Measurements from ENCODE around the gene SPAST. TPM values are rescaled to one million over a fixed set of nuclear protein-coding genes. Genes with fewer than 3 reads are reported as not detected.
"Not testable (repeated sequence)": the region's sequence is repeated elsewhere in the genome, so short reads cannot be mapped to it uniquely, and the experiment has no call there.

Gene SPAST
- total and polyA plus RNA-seq, 10 donors, result 4.2 to 28.5 (median 20.0) TPM

DNA sequence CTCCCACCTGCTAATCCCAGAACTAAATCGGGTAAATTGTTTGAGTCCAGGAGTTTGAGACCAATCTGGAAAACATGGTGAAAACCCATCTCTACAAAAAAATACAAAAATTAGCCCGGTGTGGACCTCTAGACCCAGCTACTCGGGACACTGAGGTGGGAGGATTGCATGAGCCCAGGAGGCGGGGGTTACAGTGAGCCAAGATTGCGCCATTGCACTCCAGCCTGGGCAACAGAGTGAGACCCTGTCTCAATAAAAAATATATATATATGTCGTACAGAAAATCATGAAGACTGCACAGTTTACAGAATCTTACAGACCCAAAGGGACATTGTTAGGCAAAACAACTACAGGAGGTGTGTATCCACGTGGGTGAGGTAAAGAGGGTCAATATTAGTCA, 19.8 kb upstream of the SPAST start:
- 79 to 90% (median 81%) methylated on average over 7 of the region's 7 CpGs for WGBS, 5 donors
- no peaks in the 10 kb centered on the region for H3K9me3 ChIP-seq
- H3K4me1 ChIP-seq, result peaks cover 0 to 16% (median 13%) of the 10 kb centered on the region in 6 donors
- H3K27ac ChIP-seq, result no peak overlapping the region
- TF ChIP-seq POLR2A (IDR thresholded peaks at IDR 0.05) (no peak), POLR2AphosphoS5 (IDR thresholded peaks at IDR 0.05) (no peak)
- TF ChIP-seq, protein P1, sequence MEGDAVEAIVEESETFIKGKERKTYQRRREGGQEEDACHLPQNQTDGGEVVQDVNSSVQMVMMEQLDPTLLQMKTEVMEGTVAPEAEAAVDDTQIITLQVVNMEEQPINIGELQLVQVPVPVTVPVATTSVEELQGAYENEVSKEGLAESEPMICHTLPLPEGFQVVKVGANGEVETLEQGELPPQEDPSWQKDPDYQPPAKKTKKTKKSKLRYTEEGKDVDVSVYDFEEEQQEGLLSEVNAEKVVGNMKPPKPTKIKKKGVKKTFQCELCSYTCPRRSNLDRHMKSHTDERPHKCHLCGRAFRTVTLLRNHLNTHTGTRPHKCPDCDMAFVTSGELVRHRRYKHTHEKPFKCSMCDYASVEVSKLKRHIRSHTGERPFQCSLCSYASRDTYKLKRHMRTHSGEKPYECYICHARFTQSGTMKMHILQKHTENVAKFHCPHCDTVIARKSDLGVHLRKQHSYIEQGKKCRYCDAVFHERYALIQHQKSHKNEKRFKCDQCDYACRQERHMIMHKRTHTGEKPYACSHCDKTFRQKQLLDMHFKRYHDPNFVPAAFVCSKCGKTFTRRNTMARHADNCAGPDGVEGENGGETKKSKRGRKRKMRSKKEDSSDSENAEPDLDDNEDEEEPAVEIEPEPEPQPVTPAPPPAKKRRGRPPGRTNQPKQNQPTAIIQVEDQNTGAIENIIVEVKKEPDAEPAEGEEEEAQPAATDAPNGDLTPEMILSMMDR (IDR thresholded peaks at IDR 0.05 in 8 of 11, conservative IDR thresholded peaks at IDR 0.05 in 3 of 11), result no peak
- no peaks in the 10 kb centered on the region for H3K36me3 ChIP-seq
- no peak overlapping the region for H3K4me3 ChIP-seq
- no peaks in the 10 kb centered on the region for H3K27me3 ChIP-seq (replicated peaks in 1 of 7)
- no peak for DNase-seq
- intact Hi-C loops (cut with DNase I; ENCODE audit: low total_unique reads), result no loop called here

DNA sequence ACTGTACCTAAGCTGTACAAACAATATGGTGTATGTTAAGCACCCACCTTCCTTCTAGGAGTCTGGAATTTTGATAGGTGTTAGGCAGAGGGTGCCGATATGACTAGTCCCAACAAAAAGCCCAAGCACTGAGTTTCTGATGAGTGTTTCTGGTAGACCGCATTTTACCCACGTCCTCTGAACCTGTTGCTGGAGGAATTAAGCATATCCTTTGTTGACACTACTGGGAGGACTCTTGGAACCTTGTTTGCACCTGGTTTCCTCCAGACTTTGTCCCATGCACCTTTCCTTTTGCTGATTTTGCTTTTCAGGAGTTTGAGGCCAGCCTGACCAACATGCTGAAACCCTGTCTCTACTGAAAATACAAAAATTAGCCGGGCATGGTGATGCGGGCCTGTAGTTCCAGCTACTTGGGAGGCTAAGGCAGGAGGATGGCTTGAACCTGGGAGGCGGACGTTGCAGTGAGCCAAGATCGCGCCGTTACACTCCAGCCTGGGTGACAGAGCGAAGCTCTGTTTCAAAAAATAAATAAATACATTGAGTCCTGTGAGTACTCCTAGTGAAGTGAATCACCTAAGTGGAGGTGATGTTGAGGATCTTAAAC, 11.4 kb upstream of the SPAST start:
- Histone ChIP-seq H3K4me3 (no peak overlapping the region), H3K9me3 (no peaks in the 10 kb centered on the region), H3K36me3 (no peaks in the 10 kb centered on the region), H3K27ac (no peak overlapping the region), H3K4me1 (no peaks in the 10 kb centered on the region), H3K27me3 (replicated peaks in 1 of 7) (no peaks in the 10 kb centered on the region)
- WGBS, 5 donors, result 94 to 96% (median 95%) methylated on average over 11 of the region's 11 CpGs
- no peak for TF ChIP-seq POLR2A (IDR thresholded peaks at IDR 0.05)
- TF ChIP-seq, protein P1 (IDR thresholded peaks at IDR 0.05 in 8 of 11, conservative IDR thresholded peaks at IDR 0.05 in 3 of 11), result no peak
- intact Hi-C loops (cut with DNase I; ENCODE audit: low total_unique reads), result no loop called here
- DNase-seq, result no peak

DNA sequence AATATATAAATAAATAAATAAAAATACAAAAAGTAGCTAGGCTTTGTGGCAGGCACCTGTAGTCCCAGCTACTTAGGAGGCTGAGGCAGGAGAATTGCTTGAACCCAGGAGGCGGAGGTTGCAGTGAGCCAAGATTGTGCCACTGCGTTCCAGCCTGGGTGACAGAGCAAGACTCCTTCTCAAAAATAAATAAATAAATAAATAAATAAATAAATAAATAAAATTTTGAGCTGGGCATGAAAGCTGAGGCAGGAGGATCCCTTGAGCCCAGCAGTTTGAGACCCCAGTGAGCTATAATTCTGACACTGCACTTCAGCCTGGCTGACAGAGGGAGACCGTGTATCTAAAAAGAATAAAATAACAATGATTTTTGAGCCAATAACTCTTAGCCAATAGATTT, 8.8 kb upstream of the SPAST start:
- DNase-seq; H3K9me3 ChIP-seq; H3K27me3 ChIP-seq (replicated peaks in 1 of 7); H3K36me3 ChIP-seq; H3K27ac ChIP-seq; H3K4me1 ChIP-seq; H3K4me3 ChIP-seq; intact Hi-C loops (cut with DNase I; ENCODE audit: low total_unique reads): not testable (repeated sequence)
- WGBS, 5 donors, result 65 to 87% (median 74%) methylated on average over 3 of the region's 3 CpGs

DNA sequence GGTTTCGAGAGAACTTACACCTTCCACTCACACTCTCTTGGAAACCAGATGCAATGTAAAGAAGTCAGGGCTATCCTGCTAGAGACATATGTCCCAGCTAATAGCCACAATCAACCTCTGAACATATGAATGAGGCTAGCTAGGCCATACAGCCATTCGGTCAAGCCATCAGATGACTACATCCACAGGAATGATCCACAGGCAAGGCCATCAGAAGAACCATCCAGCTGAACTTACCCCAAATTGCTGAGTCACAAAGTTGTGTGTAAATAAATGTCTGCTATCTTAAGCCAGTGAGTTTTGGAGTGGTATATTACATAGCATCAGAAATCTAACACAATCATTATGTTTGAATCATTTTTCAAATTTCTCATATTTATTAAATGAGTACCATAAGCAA, 5.2 kb upstream of the SPAST start:
- no peaks in the 10 kb centered on the region for H3K9me3 ChIP-seq
- intact Hi-C loops (cut with DNase I; ENCODE audit: low total_unique reads), result no loop called here
- DNase-seq, result no peak
- no peaks in the 10 kb centered on the region for H3K27me3 ChIP-seq (replicated peaks in 1 of 7)
- no peaks in the 10 kb centered on the region for H3K36me3 ChIP-seq
- H3K4me1 ChIP-seq, result peaks cover 0 to 14% (median 10%) of the 10 kb centered on the region in 6 donors
- H3K4me3 ChIP-seq, result no peak overlapping the region
- no peak overlapping the region for H3K27ac ChIP-seq
- TF ChIP-seq POLR2AphosphoS5 (IDR thresholded peaks at IDR 0.05) (no peak), POLR2A (IDR thresholded peaks at IDR 0.05) (no peak)
- TF ChIP-seq, protein P1 (IDR thresholded peaks at IDR 0.05 in 8 of 11, conservative IDR thresholded peaks at IDR 0.05 in 3 of 11), result no peak
- 89 to 96% (median 96%) methylated on average over 2 of the region's 2 CpGs for WGBS, 5 donors

DNA sequence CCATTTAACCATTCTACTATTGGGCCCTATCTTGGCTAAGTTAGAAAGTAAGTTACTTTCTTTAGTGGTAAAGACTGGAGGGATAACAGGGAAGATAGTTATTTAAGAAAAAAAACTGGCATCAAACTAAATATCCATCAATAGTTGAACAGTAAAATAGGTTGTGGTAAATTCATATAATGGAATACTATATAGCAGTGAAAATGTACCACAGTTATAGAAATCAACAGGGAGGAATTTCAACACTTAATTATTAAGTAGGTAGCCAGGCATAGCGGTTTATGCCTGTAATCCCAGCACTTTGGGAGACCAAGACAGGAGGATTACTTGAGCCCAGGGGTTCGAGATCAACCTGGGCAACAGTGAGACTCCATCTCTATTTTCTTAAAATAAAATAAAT, 3.1 kb upstream of the SPAST start:
- 91 to 99% (median 92%) methylated on average over 2 of the region's 2 CpGs for WGBS, 5 donors
- no peak for DNase-seq
- no peaks in the 10 kb centered on the region for H3K36me3 ChIP-seq
- intact Hi-C loops (cut with DNase I; ENCODE audit: low total_unique reads), result no loop called here
- TF ChIP-seq, protein P1 (IDR thresholded peaks at IDR 0.05 in 8 of 11, conservative IDR thresholded peaks at IDR 0.05 in 3 of 11), result no peak
- TF ChIP-seq POLR2AphosphoS5 (IDR thresholded peaks at IDR 0.05) (no peak), POLR2A (IDR thresholded peaks at IDR 0.05) (no peak)
- no peaks in the 10 kb centered on the region for H3K27me3 ChIP-seq (replicated peaks in 1 of 7)
- H3K27ac ChIP-seq, result no peak overlapping the region
- H3K4me1 ChIP-seq, result peaks cover 2 to 26% (median 21%) of the 10 kb centered on the region in 6 donors
- no peak overlapping the region for H3K4me3 ChIP-seq
- H3K9me3 ChIP-seq, result no peaks in the 10 kb centered on the region
